Endothelial cell (in vitro differentiated cells): ENCODE results near the gene ADAMTS2. TPM values are rescaled to one million over a fixed set of nuclear protein-coding genes. Genes with fewer than 3 reads are reported as not detected.
A peak's percentile ranks its signal among the peaks of the same experiment; 100 is the strongest.

Experiments
- DNase-seq: peaks from one replicate; pipeline ENCODE4 v3.0.0; 2021; ENCODE audit warnings: low spot score
- H3K27ac Mint-ChIP-seq: one replicate; pipeline ENCODE4 v1.8.0; 2021; ENCODE audit warnings: mixed read lengths, inconsistent platforms; ENCODE audit not compliant: unreplicated experiment
- H3K27me3 Mint-ChIP-seq: one replicate; pipeline ENCODE4 v1.8.0; 2021; ENCODE audit warnings: mild to moderate bottlenecking, moderate library complexity, mixed read lengths, inconsistent platforms; ENCODE audit not compliant: unreplicated experiment
- H3K36me3 Mint-ChIP-seq: one replicate; pipeline ENCODE4 v1.8.0; 2021; ENCODE audit warnings: mild to moderate bottlenecking, low read depth, mixed read lengths, inconsistent platforms; ENCODE audit not compliant: unreplicated experiment
- H3K4me1 Mint-ChIP-seq: one replicate; pipeline ENCODE4 v1.8.0; 2021; ENCODE audit warnings: mild to moderate bottlenecking, mixed read lengths, inconsistent platforms; ENCODE audit not compliant: unreplicated experiment
- H3K4me3 Mint-ChIP-seq: one replicate; pipeline ENCODE4 v1.8.0; 2021; ENCODE audit warnings: mild to moderate bottlenecking, mixed read lengths, inconsistent platforms; ENCODE audit not compliant: unreplicated experiment
- H3K9me3 Mint-ChIP-seq: one replicate; pipeline ENCODE4 v1.8.0; 2021; ENCODE audit warnings: mixed read lengths, inconsistent platforms; ENCODE audit not compliant: unreplicated experiment
- CTCF ChIP-seq: fragments of 200-600 bp; sonication (generic); IDR thresholded peaks from one replicate; pipeline ENCODE4 v1.5.0; 2021; ENCODE audit warnings: antibody characterized with exemption; ENCODE audit not compliant: unreplicated experiment
- total RNA-seq: library from RNA; stranded (reverse); fragmentation: NEBNext Ultra II Directional; extraction: Animal tissue kit (Norgen Biotek cat#: 25700); gene quantifications from one replicate; pipeline ENCODE4 v1.2.1, GENCODE V29; 2021; ENCODE audit not compliant: unreplicated experiment

ADAMTS2 gene
- total RNA-seq, 1 donor from 2014 or later = 1.5 TPM

GRCh38 chr5:179256328-179257175, 88.7 kb downstream of the ADAMTS2 start:
- H3K4me1 Mint-ChIP-seq = no peaks in the 10 kb centered on the region
- DNase-seq = no peak
- H3K4me3 Mint-ChIP-seq = peak overlapping the region; percentile 62
- H3K9me3 Mint-ChIP-seq = no peaks in the 10 kb centered on the region
- peaks cover 10% of the 10 kb centered on the region for H3K27me3 Mint-ChIP-seq
- peaks cover 5% of the 10 kb centered on the region for H3K36me3 Mint-ChIP-seq
- H3K27ac Mint-ChIP-seq = no peak overlapping the region
- no peak for TF ChIP-seq CTCF

- no peak overlapping the region for H3K27ac Mint-ChIP-seq
- no peak for DNase-seq
These were observed 89.5 kb downstream of the ADAMTS2 start for GRCh38 chr5:179255527-179256327.

GRCh38 chr5:179254638-179255271, 90.5 kb downstream of the ADAMTS2 start:
- no peak for DNase-seq
- Mint-ChIP-seq H3K36me3 (peaks cover 5% of the 10 kb centered on the region), H3K4me3 (no peak overlapping the region), H3K4me1 (no peaks in the 10 kb centered on the region), H3K27ac (no peak overlapping the region), H3K9me3 (no peaks in the 10 kb centered on the region), H3K27me3 (peaks cover 8% of the 10 kb centered on the region)
- TF ChIP-seq CTCF = no peak

More at GRCh38 chr5:179255527-179256327, 89.5 kb downstream of the ADAMTS2 start:
- no peaks in the 10 kb centered on the region for H3K9me3 Mint-ChIP-seq
- no peak for TF ChIP-seq CTCF
- peaks cover 5% of the 10 kb centered on the region for H3K36me3 Mint-ChIP-seq
- H3K27me3 Mint-ChIP-seq = peaks cover 8% of the 10 kb centered on the region
- H3K4me3 Mint-ChIP-seq = peak overlapping the region; percentile 62
- no peaks in the 10 kb centered on the region for H3K4me1 Mint-ChIP-seq

GRCh38 chr5:179253730-179254129, 91.5 kb downstream of the ADAMTS2 start:
- Mint-ChIP-seq H3K27ac (no peak overlapping the region), H3K4me3 (no peak overlapping the region), H3K9me3 (no peaks in the 10 kb centered on the region), H3K36me3 (peaks cover 5% of the 10 kb centered on the region), H3K27me3 (peaks cover 8% of the 10 kb centered on the region), H3K4me1 (no peaks in the 10 kb centered on the region)
- no peak for TF ChIP-seq CTCF
- DNase-seq = no peak
